ENCODE results near the gene SLC35F6.

SLC35F6 gene

DNA sequence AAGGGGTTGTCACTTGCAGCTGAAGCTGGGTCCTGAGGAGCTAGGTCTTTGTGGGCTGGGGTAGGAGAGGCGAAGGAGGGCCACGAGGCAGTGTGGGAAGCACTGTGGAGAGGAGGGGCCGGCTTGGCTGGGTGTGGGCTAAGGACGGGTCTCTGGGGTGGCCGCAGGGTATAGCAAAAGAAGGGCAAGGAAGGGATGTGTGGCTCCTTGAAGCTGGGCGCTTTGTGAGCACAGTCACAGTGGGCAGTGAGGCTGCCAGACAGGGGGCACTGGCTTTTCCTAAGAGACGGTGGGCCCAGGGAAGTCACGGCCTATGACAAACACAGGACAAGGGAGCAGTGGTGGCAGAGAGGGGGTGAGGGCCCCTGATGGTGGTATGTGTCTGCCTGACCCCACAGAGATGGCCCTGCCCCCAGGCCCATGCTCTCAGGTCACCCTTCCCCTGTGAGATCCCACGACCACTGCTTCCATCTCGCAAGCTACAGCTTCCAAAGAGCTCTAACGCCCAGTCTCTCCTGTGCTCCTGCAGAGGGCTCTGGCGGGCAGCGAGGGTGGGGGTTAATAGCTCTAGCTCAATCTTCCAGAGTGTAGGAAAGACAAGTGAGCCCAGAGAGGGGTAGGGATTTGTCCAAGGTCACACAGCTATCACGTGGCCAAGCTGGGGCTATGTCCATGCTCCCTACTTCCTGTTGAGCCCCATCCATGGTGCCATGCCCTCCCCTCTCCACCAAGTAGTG, 39.1 kb upstream of the SLC35F6 start:
- no peak for DNase-seq (ENCODE audit: low read depth)
- no peak for TF ChIP-seq CTCF (conservative IDR thresholded peaks at IDR 0.05; ENCODE audit: low read depth, low read length)
- no peak overlapping the region for H3K4me3 ChIP-seq (ENCODE audit: low read depth, low read length)

GRCh38 chr2:26725521-26725820, 38.6 kb upstream of the SLC35F6 start:
- TF ChIP-seq CTCF (conservative IDR thresholded peaks at IDR 0.05; ENCODE audit: low read depth, low read length): no peak
- no peak overlapping the region for H3K4me3 ChIP-seq (ENCODE audit: low read depth, low read length)
- DNase-seq (ENCODE audit: low read depth): no peak

DNA sequence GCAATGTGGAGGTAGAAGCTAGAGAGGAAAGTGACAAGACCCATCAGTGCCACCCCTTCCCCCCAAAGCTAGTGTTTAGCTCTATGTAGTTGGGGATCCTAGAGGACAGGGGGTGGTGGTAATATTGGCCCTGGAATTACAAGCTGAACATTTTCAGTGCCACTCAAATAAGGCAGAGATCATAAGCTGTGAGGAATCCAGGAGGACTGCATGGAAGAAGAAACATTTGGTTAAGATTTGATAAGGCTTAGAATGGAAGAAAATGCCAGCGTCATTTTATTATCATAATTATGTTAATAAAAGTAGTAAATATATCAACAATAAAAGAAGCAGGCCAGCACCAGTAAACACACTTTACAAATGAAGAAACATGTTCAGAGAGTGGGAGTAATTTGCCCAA, 37.9 kb upstream of the SLC35F6 start:
- no peak for TF ChIP-seq CTCF (conservative IDR thresholded peaks at IDR 0.05; ENCODE audit: low read depth, low read length)
- DNase-seq (ENCODE audit: low read depth): no peak
- H3K4me3 ChIP-seq (ENCODE audit: low read depth, low read length): no peak overlapping the region

GRCh38 chr2:26727641-26728561, 36.2 kb upstream of the SLC35F6 start:
- peak; percentile 19 for TF ChIP-seq CTCF (conservative IDR thresholded peaks at IDR 0.05; ENCODE audit: low read depth, low read length)
- no peak for DNase-seq (ENCODE audit: low read depth)
- H3K4me3 ChIP-seq (ENCODE audit: low read depth, low read length): no peak overlapping the region

DNA sequence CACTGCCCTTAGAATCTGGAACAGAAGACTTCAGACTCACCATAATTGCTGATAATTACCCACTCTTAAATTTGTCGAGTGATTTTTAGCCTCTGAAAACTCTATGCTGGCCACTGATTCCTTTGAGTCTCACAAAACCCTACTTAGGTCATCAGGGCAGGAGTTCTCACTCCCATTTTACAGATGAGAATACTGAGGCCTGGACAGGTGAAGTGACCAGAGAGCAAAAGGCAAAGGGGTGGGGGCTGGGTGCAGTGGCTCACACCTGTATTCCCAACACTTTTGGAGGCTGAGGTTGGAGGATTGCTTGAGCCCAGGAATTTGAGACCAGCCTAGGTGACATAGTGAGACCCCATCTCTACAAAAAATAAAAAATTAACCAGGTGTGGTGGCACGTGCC, 34.8 kb upstream of the SLC35F6 start:
- H3K4me3 ChIP-seq (ENCODE audit: low read depth, low read length): no peak overlapping the region
- DNase-seq (ENCODE audit: low read depth): no peak
- no peak for TF ChIP-seq CTCF (conservative IDR thresholded peaks at IDR 0.05; ENCODE audit: low read depth, low read length)

DNA sequence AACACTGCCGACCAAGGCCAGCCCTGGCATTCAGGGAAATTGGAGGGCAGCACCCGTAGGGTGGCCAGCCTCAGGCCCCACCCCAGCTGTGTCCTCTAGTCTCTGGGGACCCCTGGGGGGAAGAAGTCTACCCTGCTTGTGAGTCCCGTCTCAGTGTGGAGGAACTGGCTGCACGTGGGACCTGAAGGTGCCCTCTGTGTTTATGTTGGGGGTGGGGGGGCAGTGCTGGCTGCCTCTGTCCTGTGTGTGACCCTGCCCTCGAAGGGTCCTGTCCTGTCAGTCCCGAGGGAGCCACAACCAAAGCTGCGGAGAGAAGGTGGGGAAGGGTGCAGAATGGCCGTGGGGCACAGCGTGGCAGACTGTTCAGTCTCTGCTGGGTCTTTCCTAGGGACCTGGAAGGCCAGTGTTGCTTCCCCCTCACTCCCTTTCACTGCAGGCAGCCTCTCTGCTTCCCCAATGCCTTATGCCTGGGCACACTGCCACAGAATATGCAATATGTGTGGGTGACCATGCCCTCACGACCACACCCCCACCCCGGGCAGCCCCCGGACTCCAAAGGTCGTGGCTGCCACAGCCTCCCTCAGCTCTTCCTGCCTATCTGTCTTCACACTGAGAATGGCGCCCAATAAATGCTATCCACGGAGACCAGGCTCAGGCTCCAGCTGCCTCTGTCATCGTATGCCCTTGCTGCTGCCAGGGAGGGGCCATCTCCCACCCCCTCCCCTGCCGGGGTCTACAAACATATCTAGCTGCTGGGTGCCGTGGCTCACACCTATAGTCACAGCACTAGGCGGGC, 33.3 kb upstream of the SLC35F6 start:
- TF ChIP-seq CTCF (conservative IDR thresholded peaks at IDR 0.05; ENCODE audit: low read depth, low read length): no peak
- no peak overlapping the region for H3K4me3 ChIP-seq (ENCODE audit: low read depth, low read length)
- no peak for DNase-seq (ENCODE audit: low read depth)

Data from choroid plexus epithelial cell (primary cell).